ENCODE results near the gene ZSCAN10. TPM values are rescaled to one million over a fixed set of nuclear protein-coding genes. Genes with fewer than 3 reads are reported as not detected.

ZSCAN10 gene
- total and polyA plus RNA-seq, 2 of the 13 experiments (the other 11 are each of a cell fraction or from before 2014, with no cell fraction given): not detected

GRCh38 chr16:3123986-3124886, 25.1 kb upstream of the ZSCAN10 start (continued):
- TF ChIP-seq MYPOP (CRISPR knock-in tag; IDR thresholded peaks at IDR 0.05) (peak; percentile 68; the same call in 1 of the 2 replicates), FOXP1 (IDR thresholded peaks at IDR 0.05) (no peak), FOXP1 (CRISPR knock-in tag; IDR thresholded peaks at IDR 0.05) (no peak), YY1 (IDR thresholded peaks at IDR 0.05; ENCODE audit: insufficient read depth, insufficient replicate concordance, low read depth, low read length) (peak; percentile 45), MIER3 (CRISPR knock-in tag; IDR thresholded peaks at IDR 0.05; ENCODE audit: borderline replicate concordance) (peak; percentile 51; the same call in 1 of the 2 replicates), NFE2 (CRISPR knock-in tag; IDR thresholded peaks at IDR 0.05) (no peak), ZSCAN30 (CRISPR knock-in tag; IDR thresholded peaks at IDR 0.05) (no peak), E2F2 (CRISPR knock-in tag; IDR thresholded peaks at IDR 0.05; ENCODE audit: borderline replicate concordance) (no peak), ZNF292 (CRISPR knock-in tag; IDR thresholded peaks at IDR 0.05; ENCODE audit: borderline replicate concordance, low read depth) (0 out of 2 replicates have a peak, but pooled peaks have one; percentile 19), KMT2A (CRISPR knock-in tag; IDR thresholded peaks at IDR 0.05) (peak; percentile 49; the same call in 1 of the 2 replicates), PRDM15 (CRISPR knock-in tag; IDR thresholded peaks at IDR 0.05) (no peak), SMARCC2 (IDR thresholded peaks at IDR 0.05) (no peak), HDAC2 (CRISPR knock-in tag; IDR thresholded peaks at IDR 0.05) (peak; percentile 34), ZBTB44 (CRISPR knock-in tag; IDR thresholded peaks at IDR 0.05) (no peak), FOXK1 (CRISPR knock-in tag; IDR thresholded peaks at IDR 0.05; ENCODE audit: borderline replicate concordance, low read depth) (0 out of 2 replicates have a peak, but pooled peaks have one; percentile 40), KDM5A (IDR thresholded peaks at IDR 0.05; ENCODE audit: borderline replicate concordance, low read length) (peak; percentile 78), JDP2 (CRISPR knock-in tag; IDR thresholded peaks at IDR 0.05; ENCODE audit: borderline replicate concordance) (no peak)
- TF ChIP-seq, protein P1, sequence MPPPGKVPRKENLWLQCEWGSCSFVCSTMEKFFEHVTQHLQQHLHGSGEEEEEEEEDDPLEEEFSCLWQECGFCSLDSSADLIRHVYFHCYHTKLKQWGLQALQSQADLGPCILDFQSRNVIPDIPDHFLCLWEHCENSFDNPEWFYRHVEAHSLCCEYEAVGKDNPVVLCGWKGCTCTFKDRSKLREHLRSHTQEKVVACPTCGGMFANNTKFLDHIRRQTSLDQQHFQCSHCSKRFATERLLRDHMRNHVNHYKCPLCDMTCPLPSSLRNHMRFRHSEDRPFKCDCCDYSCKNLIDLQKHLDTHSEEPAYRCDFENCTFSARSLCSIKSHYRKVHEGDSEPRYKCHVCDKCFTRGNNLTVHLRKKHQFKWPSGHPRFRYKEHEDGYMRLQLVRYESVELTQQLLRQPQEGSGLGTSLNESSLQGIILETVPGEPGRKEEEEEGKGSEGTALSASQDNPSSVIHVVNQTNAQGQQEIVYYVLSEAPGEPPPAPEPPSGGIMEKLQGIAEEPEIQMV (CRISPR knock-in tag; IDR thresholded peaks at IDR 0.05; ENCODE audit: low read depth): no peak
